ENCODE data around the gene EGFLAM. TPM values are rescaled to one million over a fixed set of nuclear protein-coding genes. Genes with fewer than 3 reads are reported as not detected.
"Not testable (repeated sequence)": the region's sequence is repeated elsewhere in the genome, so short reads cannot be mapped to it uniquely, and the experiment has no call there.

The EGFLAM gene
- total RNA-seq, 1 donor from 2014 or later = 8.9 TPM

GRCh38 chr5:38413696-38414095 lies 155.3 kb downstream of the EGFLAM start:
- intact Hi-C loops (cut with micrococcal nuclease) = no loop called here
- Histone ChIP-seq H3K4me3 (no peak overlapping the region), H3K4me1 (no peaks in the 10 kb centered on the region), H3K27me3 (ENCODE audit: low read depth) (peaks cover 47% of the 10 kb centered on the region), H3K9me3 (replicated peaks) (no peaks in the 10 kb centered on the region), H3K27ac (replicated peaks) (no peak overlapping the region), H3K36me3 (no peaks in the 10 kb centered on the region)
- no peak for DNase-seq
- TF ChIP-seq CTCF (IDR thresholded peaks at IDR 0.05; ENCODE audit: borderline replicate concordance) = no peak

- DNase-seq = no peak
- peaks cover 41% of the 10 kb centered on the region for H3K27me3 ChIP-seq (ENCODE audit: low read depth)
- no peak overlapping the region for H3K27ac ChIP-seq (replicated peaks)
- TF ChIP-seq CTCF (IDR thresholded peaks at IDR 0.05; ENCODE audit: borderline replicate concordance) = no peak
- no peak overlapping the region for H3K4me3 ChIP-seq
- intact Hi-C loops (cut with micrococcal nuclease) = no loop called here
- H3K9me3 ChIP-seq (replicated peaks) = no peaks in the 10 kb centered on the region
- no peaks in the 10 kb centered on the region for H3K4me1 ChIP-seq
- no peaks in the 10 kb centered on the region for H3K36me3 ChIP-seq
These were observed 156.0 kb downstream of the EGFLAM start for GRCh38 chr5:38414348-38414747.

- H3K4me1 ChIP-seq; intact Hi-C loops (cut with micrococcal nuclease); DNase-seq; H3K4me3 ChIP-seq; H3K36me3 ChIP-seq; H3K27ac ChIP-seq (replicated peaks); H3K9me3 ChIP-seq (replicated peaks): not testable (repeated sequence)
- peaks cover 30% of the 10 kb centered on the region for H3K27me3 ChIP-seq (ENCODE audit: low read depth)
These were observed 157.4 kb downstream of the EGFLAM start for GRCh38 chr5:38415772-38416171.

- H3K27ac ChIP-seq (replicated peaks) = no peak overlapping the region
- H3K27me3 ChIP-seq (ENCODE audit: low read depth) = peaks cover 19% of the 10 kb centered on the region
- DNase-seq = no peak
- no peak overlapping the region for H3K4me3 ChIP-seq
- no peaks in the 10 kb centered on the region for H3K9me3 ChIP-seq (replicated peaks)
- TF ChIP-seq CTCF (IDR thresholded peaks at IDR 0.05; ENCODE audit: borderline replicate concordance) = no peak
- no peaks in the 10 kb centered on the region for H3K36me3 ChIP-seq
- intact Hi-C loops (cut with micrococcal nuclease) = no loop called here
- no peaks in the 10 kb centered on the region for H3K4me1 ChIP-seq
These were observed 159.3 kb downstream of the EGFLAM start for GRCh38 chr5:38417658-38418017.

GRCh38 chr5:38420246-38420645 lies 161.9 kb downstream of the EGFLAM start:
- Histone ChIP-seq H3K36me3 (no peaks in the 10 kb centered on the region), H3K27me3 (ENCODE audit: low read depth) (peaks cover 4% of the 10 kb centered on the region), H3K9me3 (replicated peaks) (no peaks in the 10 kb centered on the region), H3K4me1 (no peaks in the 10 kb centered on the region), H3K4me3 (no peak overlapping the region), H3K27ac (replicated peaks) (no peak overlapping the region)
- no peak for TF ChIP-seq CTCF (IDR thresholded peaks at IDR 0.05; ENCODE audit: borderline replicate concordance)
- intact Hi-C loops (cut with micrococcal nuclease) = no loop called here
- DNase-seq = no peak

GRCh38 chr5:38420691-38421390 lies 162.5 kb downstream of the EGFLAM start:
- peaks cover 4% of the 10 kb centered on the region for H3K27me3 ChIP-seq (ENCODE audit: low read depth)
- no peak overlapping the region for H3K4me3 ChIP-seq
- DNase-seq = peak; percentile 42
- H3K4me1 ChIP-seq = no peaks in the 10 kb centered on the region
- no peak overlapping the region for H3K27ac ChIP-seq (replicated peaks)
- no peaks in the 10 kb centered on the region for H3K36me3 ChIP-seq
- no peaks in the 10 kb centered on the region for H3K9me3 ChIP-seq (replicated peaks)
- peak; percentile 83 for TF ChIP-seq CTCF (IDR thresholded peaks at IDR 0.05; ENCODE audit: borderline replicate concordance)
- intact Hi-C loops (cut with micrococcal nuclease) = no loop called here

All from left ventricle myocardium inferior (tissue), 1 donor.